GM18868 (cell line): Measurements from ENCODE around the gene CHADL.
"Not testable (repeated sequence)": the region's sequence is repeated elsewhere in the genome, so short reads cannot be mapped to it uniquely, and the experiment has no call there.

Source experiments
- ATAC-seq: cut with Tn5 transposase; IDR thresholded peaks from one replicate; pipeline ENCODE4 v1.9.1; 2021; ENCODE audit warnings: mild to moderate bottlenecking, moderate library complexity; ENCODE audit not compliant: unreplicated experiment

The CHADL gene, protein sequence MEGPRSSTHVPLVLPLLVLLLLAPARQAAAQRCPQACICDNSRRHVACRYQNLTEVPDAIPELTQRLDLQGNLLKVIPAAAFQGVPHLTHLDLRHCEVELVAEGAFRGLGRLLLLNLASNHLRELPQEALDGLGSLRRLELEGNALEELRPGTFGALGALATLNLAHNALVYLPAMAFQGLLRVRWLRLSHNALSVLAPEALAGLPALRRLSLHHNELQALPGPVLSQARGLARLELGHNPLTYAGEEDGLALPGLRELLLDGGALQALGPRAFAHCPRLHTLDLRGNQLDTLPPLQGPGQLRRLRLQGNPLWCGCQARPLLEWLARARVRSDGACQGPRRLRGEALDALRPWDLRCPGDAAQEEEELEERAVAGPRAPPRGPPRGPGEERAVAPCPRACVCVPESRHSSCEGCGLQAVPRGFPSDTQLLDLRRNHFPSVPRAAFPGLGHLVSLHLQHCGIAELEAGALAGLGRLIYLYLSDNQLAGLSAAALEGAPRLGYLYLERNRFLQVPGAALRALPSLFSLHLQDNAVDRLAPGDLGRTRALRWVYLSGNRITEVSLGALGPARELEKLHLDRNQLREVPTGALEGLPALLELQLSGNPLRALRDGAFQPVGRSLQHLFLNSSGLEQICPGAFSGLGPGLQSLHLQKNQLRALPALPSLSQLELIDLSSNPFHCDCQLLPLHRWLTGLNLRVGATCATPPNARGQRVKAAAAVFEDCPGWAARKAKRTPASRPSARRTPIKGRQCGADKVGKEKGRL

DNA sequence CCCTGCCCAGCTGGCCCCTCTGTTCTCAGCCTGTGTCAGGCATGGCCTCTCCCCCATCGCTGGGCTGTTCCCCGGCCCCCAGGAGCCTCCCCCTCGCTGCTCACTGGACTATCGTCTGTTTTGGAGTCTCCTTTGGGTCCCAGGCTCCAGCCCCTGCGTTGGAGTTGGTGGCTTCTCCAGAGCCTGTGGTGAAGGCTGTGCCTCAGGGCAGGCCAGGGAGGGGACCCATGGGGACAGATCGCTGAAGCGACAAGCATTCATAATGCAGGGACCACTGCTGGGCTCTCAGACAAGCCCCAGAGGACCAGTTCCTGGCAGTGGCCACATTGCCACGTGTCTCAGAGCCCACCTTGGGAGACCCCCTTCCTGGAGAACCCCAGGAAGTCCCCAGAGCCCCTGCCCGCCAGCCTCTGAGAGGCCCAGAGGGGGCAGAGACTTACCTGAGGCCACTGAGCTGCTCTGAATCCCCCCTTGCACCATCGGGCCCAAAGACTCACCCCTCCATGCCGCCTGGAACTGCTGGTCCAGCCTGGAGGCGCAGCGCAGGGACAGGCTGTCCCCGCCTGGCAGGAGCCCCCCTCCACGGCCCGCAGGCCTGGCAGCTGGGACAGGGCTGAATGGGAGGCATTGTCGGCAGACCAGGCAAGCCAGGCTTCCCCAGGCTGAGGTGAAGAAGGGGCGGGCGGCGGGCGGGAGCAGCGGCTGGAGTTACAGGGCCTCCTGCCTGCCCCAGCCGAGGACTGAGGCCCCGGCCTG lies at the start of gene CHADL:
Gene CHADL, minus strand, starts transcription at position 555 of the 756 bp plus-strand sequence. Its CDS starts 50 bp downstream, at position 505.
- no peak for ATAC-seq

DNA sequence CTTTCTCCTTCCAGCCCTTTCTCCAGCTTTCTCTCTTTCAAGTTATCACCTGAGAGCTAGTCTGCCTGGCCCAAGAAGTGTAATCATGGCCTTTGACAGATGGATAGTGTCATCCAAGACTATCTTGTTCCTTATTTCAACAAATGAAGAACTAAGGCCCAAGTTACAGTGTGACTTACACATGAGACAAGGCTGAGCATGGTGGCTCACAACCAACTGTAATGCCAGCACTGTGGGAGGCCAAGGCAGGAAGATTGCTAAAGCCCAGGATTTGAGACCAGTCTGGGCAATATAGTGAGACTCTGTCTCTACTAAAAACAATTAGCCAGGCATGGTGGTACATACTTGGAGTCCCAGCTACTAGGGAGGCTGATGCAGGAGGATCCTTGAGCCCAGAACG lies 48.9 kb upstream of the CHADL start:
- no peak for ATAC-seq

DNA sequence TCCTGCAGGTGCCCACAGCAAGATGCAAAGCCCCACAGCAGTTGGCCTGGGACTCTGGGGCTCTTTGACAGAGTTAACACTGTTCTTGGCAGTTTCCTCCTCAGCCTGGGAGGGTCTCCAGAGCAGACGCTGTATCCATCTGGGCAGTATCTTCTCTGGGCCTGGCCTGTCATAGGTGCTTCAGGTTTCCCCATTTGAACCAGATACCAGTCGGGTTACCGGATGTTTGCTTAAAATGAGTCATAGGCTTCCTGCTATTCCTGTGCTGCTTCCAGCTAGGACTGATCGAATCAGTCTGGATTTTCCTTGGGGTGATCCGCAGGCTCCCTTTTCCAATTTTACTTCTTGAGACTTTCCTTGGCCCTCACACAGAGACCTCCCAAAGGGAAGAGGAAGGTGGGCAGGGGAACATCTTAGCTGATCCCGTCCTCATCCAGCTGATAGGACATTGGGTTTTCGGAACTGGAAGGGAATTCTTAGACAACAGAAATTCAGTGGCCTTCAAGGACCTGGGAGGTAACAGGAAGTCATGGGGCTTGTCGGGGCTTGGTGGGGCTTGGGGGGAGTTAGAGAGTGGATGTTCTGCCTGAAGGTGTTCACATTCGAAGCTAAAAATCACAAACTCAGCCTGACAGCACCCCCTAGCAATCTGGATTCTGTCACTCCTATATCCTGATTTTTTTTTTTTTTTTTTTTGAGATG lies 47.7 kb upstream of the CHADL start:
- ATAC-seq = no peak

DNA sequence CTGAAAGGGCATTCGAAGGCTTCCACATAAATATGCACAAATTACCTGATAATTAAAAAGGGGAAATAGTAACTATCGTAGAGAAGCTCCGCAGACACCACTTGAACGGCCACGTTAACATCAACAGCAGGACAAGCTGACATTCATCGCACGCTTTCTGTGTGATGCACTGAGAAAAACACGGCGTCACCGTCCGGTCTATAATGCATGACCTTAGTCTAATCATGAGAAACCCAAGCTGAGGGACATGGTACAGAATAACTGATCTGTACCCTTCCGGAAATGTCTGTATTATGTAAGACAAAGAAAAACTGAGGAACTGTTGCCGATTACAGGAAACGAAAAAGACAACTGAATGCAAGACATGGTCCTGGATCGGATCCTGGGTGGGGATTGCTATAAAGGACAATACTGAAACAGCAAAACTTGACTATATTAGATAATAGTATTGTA lies 45.9 kb upstream of the CHADL start:
- peak; percentile 18 for ATAC-seq

DNA sequence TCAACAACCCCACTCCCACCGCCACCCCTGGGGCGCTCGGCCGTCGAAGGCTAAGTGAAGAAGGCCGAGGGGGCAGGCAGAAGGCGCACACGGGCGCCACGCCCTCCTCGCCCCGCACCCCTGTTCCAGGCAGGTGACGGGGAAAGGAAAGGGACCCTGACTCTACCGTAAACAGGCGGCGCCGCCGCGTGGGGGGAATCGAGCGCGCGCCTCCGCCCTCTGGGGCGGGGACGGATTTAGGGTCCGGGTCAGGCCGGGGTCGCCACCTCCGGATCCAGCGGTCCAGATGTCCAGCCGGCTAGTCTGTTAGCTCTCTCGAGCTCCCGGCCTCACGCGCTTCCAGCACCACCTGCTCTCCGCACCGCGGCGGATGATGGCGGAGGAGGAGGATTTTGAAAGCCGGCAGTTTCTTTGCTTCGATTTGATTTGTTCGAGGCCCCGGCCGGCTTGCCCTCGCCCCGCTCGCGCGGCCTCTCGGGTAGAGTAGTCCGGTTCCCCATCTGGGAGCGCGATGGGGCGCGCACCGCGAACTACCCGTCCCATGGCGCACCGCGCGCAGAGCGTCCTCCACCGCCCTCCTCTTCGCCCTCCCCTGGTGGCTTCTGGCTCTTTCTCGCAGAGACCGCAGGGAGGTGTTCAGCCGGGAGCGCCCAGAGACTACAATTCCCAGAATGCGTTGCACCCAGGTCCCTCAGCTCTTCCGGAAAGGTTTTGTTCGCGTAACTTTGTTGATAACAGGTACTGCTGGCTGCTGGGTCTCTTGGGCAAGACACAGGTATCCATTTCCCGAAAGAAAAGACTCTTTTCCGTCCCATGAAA lies 45.3 kb upstream of the CHADL start, which contains the start of gene RANGAP1:
Gene RANGAP1, minus strand, starts transcription at position 368 of the 819 bp plus-strand sequence. CDS start 5,143 bp downstream, outside the sequence.
- ATAC-seq = peak; percentile 89

DNA sequence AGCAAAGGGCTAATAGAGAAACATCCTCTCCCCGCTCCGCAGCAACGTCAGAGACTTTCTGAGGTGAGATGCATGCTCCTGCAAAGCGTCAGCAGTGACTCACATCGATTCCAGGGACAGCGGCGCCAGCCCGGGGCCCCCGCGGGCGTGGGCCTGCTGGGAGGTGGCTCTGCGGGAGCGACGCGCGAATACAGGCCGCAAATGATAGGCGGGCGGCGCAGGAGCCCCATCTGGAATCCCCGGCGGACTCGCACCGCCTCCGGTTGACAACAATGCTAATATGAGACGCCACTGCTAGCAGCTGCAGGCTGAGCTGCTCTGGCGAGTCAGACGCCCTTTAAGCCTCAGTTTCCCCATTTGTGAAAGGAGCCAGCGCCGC lies 44.7 kb upstream of the CHADL start:
- peak; percentile 8 for ATAC-seq

DNA sequence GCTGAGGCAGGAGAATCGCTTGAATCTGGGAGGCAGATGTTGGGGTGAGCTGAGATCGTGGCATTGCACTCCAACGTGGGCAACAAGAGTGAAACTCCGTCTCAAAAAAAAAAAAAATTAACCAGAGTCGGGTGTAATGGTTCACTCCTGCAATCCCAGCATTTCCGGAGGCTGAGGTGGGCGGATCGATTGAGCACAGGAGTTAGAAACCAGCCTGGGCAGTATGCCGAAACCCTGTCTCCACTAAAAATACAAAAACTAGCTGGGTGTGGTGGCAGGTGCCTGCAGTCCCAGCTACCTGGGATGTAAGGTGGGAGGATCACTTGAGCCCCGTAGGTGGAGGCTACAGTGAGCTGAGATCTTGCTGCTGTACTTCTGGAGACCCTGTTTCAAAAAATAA lies 43.7 kb upstream of the CHADL start:
- no peak for ATAC-seq

DNA sequence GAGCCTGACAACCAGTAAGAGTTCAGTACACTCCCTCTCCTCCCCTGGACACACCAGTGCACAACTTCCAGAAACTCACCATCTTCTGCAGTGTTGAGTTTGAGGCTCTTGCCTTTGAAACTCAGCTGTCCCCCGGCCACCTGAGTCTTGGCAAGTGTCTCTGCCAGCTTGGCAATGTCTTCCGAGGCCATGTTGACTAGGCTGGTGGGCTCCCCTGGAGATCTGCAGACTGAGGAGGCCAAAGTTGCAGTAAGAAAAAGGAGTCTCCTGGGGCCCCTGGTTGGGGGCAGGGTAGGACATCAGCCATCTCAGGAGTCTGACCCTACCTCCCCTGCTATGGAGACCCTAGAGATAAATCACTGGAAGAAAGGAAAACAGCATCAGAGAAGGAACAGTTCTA lies 40.1 kb upstream of the CHADL start:
- no peak for ATAC-seq

DNA sequence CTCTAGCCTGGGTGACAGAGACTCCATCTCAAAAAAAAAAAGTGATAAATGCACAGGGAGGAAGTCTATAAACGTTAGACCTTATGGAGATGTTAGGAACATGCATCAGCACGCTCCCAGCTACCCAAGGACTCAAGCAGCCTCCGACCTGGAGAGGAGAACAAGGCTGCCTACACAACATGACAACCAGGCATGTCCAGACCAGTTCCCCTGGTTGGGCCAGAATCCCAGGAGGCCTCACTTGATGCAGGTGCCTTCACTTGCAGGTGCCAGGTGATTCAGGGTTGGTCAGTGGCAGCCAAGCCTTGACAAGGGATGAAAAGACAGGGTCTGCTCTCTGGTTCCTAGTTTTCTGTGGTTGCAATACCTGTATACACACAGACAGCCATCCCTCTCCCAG lies 39.3 kb upstream of the CHADL start:
- no peak for ATAC-seq

DNA sequence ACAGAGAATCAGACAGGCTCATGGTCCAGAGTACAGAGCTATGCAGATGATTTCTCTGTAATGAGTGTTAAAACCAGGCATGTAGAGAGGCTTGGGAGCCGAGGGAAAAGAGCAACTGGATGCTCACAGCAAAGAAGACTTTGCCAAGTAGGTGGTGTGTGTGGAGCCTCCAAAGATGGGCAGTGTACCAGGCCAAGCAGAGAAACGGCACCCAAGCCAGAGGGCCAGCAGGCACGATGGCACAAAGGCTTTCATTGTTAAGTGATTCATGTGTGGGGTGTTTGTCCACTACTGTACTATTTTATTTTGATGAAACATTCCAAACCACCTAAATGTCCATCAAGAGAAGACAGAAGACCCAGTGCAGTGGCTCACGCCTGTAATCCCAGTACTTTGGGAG lies 34.1 kb upstream of the CHADL start:
- no peak for ATAC-seq

DNA sequence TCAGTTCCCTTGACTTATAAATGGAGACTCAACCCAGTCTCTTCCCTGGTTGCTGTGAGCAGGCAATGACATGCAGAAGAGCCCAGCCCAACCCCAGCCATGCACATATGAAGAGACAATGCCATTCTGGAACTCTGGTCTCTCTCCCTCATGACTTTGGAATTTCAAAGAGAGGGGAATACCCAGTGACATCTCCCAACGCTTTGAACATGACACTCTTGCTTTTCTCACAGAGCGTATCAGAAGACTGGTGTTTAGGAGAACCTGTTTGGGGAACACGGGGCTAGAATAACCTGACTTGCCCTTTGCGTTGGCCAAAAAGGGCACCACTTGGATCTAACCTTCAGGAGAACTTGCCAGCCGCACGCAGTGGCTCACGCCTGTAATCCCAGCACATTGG lies 32.4 kb upstream of the CHADL start:
- no peak for ATAC-seq

DNA sequence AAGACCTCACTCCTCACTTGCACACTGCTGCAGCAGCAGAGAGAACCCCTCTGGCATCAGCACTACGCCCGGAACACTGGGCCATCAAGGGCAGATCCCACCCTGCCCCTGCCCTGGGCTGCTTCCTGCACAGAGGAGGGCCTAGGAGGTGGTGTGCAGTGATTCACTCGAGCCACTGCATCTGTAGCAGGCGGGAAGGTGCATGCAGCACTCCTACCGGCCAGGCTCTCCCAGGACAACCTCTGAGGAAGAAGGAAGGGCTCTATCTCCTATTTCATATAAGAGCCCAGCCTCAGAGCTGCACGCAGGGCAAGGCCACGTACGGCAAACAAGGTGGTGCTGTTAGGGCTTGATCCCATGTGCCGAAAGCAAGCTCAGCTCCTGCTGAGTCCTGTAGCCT lies 31.1 kb upstream of the CHADL start:
- no peak for ATAC-seq

DNA sequence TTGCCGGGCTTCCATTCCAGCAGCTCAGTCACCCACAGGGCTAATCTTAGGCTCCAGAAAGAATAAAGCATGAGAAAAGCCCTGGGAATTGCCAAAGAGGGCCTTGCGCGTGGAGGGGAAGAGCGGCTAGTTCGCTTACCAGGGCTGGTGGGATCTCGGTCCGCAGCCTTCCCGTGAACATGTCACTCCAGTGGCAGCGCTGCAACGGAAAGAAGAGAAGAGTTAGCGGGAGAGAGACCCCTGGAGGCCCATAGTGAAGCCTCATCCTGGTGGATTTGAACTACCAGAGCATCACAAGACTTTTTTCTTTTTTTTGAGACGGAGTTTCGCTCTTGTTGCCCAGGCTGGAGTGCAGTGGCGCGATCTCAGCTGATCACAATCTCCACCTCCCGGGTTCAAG lies 27.2 kb upstream of the CHADL start:
- ATAC-seq = no peak

DNA sequence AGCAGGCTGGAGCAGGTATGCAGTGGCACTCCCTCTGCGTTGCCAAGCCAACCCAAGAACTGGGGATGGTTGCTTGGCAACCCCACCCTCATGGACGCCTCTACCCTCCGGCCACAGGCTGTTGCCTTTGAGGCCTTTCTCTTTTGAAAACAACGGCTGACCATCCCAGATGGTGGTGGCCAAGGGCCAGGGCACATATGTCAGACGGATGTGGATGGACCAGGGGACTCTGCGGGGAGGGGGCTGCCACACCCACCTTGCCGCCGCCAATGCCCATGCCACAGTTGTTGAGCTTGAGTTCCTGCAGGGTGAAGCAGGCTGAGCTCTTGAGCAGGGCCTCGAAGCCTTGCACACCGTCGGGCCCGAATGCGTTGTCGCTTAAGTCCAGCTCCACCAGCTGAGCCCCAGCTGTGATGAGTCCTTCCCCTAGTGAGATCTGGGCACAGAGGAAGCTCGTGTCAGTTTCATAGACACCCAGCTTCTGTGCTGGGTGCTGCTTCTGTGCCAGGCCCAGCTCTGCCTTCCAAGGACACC lies 23.7 kb upstream of the CHADL start:
- no peak for ATAC-seq

DNA sequence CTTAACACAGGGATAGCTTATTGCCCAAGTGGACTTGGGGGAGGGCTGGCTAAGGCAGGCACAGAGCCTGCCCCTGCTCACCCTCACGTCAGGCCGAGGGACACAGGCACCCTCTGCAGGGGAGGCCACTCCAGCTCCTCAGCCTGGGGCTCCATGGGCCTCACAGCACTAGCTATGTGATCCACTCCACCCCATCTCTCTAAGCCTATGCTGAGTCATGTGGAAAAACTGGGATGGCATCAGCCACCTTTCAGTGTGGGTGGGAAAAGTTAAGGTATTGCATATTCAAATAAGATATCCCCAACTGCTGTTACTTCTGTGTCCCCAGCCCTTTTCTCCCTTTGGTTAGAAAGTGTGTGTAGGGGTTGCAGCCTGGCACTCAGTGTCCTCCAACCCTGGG lies 23.0 kb upstream of the CHADL start:
- no peak for ATAC-seq

DNA sequence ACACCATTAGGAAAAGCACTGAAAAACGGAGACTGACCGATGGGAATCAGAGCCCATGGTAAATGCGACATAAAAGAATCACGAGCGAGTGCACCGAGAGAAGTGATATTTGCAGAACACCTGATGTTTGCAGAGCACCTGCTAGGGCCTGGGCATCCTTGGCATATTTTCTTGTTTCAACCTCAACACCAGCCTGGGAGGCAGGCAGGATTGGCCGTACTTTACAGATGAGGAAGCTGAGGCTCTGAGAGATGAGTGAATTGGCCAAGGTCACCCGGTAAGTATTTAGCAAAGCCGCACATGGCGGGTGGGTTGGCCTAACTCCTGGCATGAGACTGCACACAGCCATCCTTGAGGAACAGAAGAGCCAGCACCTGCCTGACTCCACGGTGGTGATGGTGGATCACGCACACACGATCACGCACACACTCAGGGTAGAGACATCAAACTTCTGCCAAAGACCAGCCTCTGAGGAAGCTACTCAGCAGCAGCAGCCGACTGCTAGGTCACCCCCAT lies 21.6 kb upstream of the CHADL start:
- ATAC-seq = no peak

DNA sequence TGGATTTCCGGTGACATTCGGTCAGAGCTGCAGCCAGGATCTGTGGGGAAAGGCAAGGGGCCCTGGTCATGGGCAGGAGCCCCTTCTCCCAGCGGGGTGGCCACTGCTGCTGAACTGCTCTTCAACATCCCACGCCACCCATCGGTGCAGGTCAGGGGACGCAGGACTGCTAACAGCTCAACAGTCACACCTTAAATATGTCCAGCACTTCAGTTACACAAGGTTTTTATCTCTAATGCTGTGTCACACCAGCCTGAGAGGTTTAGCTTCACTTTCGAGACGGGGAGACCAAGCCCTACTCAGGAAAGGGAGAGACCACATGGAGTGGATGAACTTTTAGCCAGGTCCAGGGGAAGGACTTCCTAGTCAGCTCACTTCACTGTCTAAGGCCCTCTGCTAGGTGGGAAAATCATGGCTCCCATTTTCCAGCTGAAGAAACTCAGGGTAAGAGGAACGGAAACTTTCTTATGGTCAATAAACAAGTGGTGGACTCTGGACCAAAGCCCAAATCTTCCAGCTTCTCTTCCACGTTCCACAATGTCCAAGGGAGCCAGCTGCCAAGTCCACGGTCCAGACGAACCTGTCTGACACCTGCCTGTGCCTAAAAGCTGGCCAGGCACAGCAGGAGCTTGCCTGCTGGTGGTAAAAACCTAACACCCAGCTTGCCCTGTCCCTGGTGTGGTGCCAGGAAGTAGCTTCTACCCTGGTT lies 21.0 kb upstream of the CHADL start:
- ATAC-seq = no peak

DNA sequence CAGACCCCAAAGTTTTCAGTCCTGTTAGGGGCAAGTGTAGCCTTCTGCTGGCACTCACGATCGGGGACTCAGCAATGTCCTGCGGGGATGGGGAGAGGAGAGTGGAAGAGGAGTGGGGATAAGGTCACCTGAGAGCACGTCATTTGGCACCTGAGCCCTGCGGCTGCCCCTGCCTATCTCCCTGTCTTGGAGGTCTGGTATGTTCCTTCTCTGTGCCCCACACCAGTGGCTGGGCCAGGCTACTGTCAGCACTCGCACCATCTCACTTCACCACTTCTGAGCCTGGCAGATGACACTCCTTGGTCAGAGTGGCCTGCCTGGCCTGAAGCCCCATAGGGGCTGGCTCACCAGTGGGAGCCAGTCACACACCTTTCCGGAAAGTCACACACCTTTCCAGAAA lies 20.1 kb upstream of the CHADL start:
- no peak for ATAC-seq

DNA sequence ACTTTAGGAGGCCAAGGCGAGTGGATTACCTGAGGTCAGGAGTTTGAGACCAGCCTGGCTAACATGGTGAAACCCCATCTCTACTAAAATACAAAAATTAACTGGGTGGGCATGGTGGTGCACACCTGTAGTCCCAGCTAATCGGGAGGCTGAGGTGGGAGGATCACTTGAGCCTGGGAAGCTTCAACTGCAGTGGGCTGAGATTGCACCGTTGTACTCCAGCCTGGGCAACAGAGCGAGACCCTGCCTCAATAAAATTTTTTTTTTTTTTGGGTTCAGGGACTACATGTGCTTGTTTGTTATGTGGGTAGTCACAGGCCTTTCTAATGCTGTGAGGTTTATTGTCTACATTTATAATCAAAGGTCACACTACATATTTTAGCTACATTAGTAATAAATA lies 19.0 kb upstream of the CHADL start:
- ATAC-seq = not testable (repeated sequence)
